H1 (cell line): Measurements from ENCODE around the gene SYT15.
A peak's percentile ranks its signal among the peaks of the same experiment; 100 is the strongest.

Source experiments
- ATF2 ChIP-seq: IDR thresholded peaks from 2 replicates; pipeline ENCODE4 v1.6.1; 2012; ENCODE audit warnings: low read length, inconsistent platforms
- BRCA1 ChIP-seq: IDR thresholded peaks from 2 replicates; pipeline ENCODE4 v1.6.1; 2012; ENCODE audit warnings: low read depth, low read length, improper control_type of control experiment
- CHD2 ChIP-seq: IDR thresholded peaks from 2 replicates; pipeline ENCODE4 v1.6.1; 2012; ENCODE audit warnings: low read length, improper control_type of control experiment
- GABPA ChIP-seq: IDR thresholded peaks from 2 replicates; pipeline ENCODE4 v1.6.1; 2011; ENCODE audit warnings: mild to moderate bottlenecking, low read length, moderate library complexity, borderline replicate concordance; ENCODE audit not compliant: insufficient read depth
- HDAC2 ChIP-seq, 2 experiments: fragments of 300-600 bp in 1 of 2; sonication (generic) in 1 of 2; IDR thresholded peaks; 2 replicates each; pipeline ENCODE4 v1.6.1; 2011 to 2012; ENCODE audit warnings: low read depth in 2 of 2, low read length in 2 of 2, mild to moderate bottlenecking in 2 of 2, moderate library complexity in 2 of 2, borderline replicate concordance in 1 of 2, inconsistent platforms in 1 of 2
- POLR2A ChIP-seq, 2 experiments: IDR thresholded peaks; 1 replicate in 1 of 2; 2 replicates in 1 of 2; pipeline ENCODE4 v1.6.1; 2011; ENCODE audit warnings: low read depth in 2 of 2, low read length in 2 of 2, mild to moderate bottlenecking in 2 of 2; ENCODE audit errors: control extremely low read depth in 1 of 2
- TAF1 ChIP-seq: IDR thresholded peaks from 2 replicates; pipeline ENCODE4 v1.6.1; 2011; ENCODE audit warnings: mild to moderate bottlenecking, low read depth, low read length
- TEAD4 ChIP-seq: IDR thresholded peaks from 2 replicates; pipeline ENCODE4 v1.6.1; 2012; ENCODE audit warnings: low read depth, low read length, inconsistent platforms, mixed read lengths
- TF ChIP-seq, protein P1 (sequence below), 3 experiments: IDR thresholded peaks; 1 replicate in 2 of 3; 2 replicates in 1 of 3; pipeline versions ENCODE4 v1.5.1 to v1.6.1; 2011; ENCODE audit warnings: low read length in 3 of 3, mild to moderate bottlenecking in 3 of 3, inconsistent platforms in 2 of 3, low read depth in 1 of 3, moderate library complexity in 1 of 3; ENCODE audit not compliant: insufficient read depth in 1 of 3; ENCODE audit errors: control extremely low read depth in 1 of 3
- TF ChIP-seq, protein P2 (sequence below): IDR thresholded peaks from 2 replicates; pipeline ENCODE4 v1.6.1; 2012; ENCODE audit warnings: inconsistent platforms

DNA sequence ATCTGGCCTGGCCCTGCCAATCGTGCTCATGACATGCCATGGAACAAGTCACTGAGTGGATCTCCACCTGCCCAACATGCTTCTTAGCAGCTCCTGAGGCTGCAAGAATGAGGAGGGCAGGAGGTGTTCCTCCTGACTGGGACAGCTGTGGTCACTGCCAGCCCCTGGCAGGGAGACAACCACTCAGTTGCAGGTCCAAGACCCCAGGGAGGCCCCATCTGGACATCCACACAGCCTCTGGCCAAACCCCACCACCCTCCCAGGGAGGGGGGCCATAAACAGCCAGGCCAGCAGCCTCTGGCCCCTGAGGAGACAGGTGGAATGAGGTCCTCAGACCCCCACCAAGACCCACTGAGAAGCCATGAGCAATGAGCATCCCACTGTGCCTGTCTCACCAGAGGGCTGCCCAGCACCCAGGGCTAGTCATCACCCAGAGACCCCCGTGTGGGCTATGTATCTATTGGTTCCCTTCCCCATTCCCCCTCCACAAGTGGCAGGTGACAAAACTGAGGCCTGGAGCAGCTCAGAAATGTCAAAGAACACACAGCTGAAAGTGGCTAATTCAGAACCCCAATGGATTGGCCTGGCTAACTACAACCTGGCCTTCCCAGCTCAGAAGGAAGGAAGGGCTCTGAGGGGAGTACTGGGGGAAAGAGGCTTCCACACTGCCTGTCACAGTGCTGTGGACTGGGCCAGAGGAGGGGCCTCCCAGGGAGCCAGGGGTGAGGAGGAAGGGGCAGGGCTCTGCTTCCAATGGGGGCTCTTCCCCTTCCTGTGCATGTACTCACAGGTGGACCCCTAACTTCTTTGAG is 25.5 kb upstream of the SYT15 start:
- TF ChIP-seq, protein P1, sequence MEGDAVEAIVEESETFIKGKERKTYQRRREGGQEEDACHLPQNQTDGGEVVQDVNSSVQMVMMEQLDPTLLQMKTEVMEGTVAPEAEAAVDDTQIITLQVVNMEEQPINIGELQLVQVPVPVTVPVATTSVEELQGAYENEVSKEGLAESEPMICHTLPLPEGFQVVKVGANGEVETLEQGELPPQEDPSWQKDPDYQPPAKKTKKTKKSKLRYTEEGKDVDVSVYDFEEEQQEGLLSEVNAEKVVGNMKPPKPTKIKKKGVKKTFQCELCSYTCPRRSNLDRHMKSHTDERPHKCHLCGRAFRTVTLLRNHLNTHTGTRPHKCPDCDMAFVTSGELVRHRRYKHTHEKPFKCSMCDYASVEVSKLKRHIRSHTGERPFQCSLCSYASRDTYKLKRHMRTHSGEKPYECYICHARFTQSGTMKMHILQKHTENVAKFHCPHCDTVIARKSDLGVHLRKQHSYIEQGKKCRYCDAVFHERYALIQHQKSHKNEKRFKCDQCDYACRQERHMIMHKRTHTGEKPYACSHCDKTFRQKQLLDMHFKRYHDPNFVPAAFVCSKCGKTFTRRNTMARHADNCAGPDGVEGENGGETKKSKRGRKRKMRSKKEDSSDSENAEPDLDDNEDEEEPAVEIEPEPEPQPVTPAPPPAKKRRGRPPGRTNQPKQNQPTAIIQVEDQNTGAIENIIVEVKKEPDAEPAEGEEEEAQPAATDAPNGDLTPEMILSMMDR (IDR thresholded peaks at IDR 0.05; ENCODE audit: control extremely low read depth in 1 of 3, insufficient read depth in 1 of 3, low read depth in 1 of 3, low read length in 3 of 3) = no peak
- TF ChIP-seq GABPA (no peak), HDAC2 (IDR thresholded peaks at IDR 0.05; ENCODE audit: borderline replicate concordance in 1 of 2, low read depth in 2 of 2, low read length in 2 of 2) (no peak), TAF1 (no peak), BRCA1 (no peak), ATF2 (no peak), TEAD4 (no peak), POLR2A (IDR thresholded peaks at IDR 0.05; ENCODE audit: control extremely low read depth in 1 of 2, low read depth in 2 of 2, low read length in 2 of 2) (0 out of 3 replicates have a peak, but pooled peaks of 1 of the 2 experiments have one; percentile 15), CHD2 (no peak)
- TF ChIP-seq, protein P2, sequence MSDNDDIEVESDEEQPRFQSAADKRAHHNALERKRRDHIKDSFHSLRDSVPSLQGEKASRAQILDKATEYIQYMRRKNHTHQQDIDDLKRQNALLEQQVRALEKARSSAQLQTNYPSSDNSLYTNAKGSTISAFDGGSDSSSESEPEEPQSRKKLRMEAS = no peak
